SHP77 treated with DMSO at 0.1 percent for 48 hours (cell line): Measurements from ENCODE around the gene TNFRSF1B.

Experiments used
- DNase-seq: peaks from one replicate; lab custom pipeline; 2025; lab: John Stamatoyannopoulos, UW

The TNFRSF1B gene

DNA sequence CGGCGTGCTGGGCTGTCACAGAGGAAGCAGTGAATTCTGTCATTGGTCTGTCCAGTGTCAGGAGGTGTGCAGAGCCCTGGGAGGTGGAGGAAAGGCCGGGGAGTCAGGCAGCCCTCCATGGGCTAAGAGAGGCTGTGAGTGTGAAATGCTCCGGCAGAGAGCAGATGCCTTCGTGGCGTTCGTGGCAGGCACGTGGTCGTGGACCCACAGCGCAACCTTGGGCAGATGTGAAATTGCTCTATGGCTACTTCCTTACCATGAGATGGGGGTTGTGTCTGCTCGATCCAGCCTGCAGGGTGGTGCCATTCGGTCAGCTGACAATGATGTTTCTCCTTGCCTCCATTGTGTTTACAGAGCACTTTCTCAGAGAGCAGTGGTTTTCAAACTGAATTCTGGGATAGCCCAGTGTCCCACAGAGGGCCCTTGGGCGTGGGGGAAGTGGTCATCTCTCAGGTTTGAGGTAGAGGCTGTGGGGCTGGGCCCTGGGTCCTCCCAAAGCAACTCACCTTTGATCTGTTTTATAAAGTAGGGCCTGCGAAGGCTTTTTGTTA is 27.9 kb downstream of the TNFRSF1B start:
- DNase-seq, result no peak

DNA sequence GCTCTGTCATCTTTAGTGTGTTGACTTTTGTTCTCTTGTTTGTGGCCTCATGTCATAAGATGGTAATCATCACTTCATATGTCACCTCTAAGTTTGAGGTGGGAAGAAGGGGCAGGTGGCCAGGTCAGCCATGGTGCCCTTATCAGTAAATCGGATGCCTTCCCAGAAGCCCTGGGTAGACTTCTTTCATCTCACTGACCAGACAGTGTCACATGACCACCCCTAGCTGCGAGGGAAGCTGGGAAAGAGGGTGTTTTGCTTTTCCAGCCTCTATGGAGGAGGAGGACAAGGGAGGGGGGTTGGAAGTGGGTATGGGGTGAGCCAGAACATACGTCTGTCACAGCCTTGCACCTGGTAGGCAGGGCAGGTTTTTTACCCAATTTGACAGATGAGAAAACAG is 28.6 kb downstream of the TNFRSF1B start:
- DNase-seq, result no peak

DNA sequence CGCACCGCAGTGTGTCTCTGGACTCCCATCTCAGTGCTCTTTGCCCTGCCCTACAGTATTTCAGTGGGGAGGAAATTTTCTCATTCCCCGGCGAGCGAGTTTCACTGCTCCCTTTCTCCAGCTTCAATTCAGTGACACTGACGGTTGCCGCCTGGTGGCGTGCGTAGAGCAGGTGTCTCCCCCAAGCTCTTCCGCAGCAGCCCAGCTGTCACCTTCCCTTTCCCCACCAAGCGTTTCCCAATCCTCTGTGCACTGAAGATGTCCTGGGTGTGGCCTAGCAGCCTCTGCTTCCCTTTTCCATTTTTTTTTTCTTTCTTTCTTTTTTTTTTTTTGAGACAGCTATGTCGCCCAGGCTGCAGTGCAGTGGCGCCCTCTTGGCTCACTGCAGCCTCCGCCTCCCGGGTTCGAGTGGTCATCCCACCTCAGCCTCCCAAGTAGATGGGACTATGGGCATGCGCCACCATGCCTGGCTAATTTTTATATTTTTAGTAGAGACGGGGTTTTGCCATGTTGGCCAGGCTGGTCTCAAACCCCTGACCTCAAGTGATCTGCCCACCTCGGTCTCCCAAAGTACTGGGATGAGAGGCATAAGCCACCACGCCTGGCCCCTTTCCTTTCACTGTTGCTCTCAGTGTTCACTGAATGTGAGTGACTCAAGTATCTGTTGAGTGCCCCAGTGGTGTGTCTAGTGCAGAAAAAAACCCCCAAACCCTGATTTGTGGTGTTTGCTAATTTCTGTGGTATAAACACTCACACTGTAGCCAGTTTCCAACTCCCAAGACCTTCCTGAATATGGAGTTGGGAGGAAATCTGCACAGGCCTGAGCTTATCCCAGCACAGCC is 30.1 kb downstream of the TNFRSF1B start:
- DNase-seq, result peak; percentile 41

DNA sequence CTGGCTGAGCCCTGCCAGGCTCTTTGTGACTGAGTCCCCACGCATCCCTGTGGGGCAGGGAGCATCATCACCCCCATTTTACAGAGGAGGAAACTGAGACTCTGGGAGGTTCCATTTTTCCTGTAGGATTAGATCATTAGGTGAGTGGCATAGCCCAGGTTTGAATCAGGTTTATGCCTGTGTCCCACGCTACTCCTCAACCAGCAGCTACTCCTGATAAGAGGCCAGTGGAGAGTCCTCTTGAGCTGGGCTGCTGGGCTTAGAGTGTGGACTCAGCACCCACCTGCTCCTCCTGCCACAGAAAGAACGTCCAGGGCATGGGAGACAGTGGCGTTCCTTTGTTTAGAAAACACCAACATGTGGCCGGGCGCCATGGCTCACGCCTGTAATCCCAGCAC is 30.7 kb downstream of the TNFRSF1B start:
- DNase-seq, result no peak

DNA sequence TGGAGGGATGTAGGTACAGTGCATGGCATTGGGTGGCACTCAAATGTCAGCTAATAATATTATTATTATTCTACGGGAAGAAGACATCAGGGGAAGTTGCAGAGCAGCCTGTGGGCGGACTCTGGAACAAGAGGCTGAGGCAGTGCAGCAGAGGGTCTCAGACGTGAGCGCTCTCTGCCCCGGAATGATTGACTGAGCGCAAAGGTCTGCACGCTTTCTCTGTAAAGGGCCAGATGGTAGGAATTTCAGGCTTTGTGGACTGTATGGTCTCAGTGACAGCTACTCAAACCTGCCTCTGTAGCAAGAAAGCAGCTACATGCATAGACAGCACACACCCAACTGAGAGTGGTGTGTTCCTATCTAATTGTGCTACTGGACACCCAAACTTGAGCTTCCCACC is 33.4 kb downstream of the TNFRSF1B start:
- no peak for DNase-seq

DNA sequence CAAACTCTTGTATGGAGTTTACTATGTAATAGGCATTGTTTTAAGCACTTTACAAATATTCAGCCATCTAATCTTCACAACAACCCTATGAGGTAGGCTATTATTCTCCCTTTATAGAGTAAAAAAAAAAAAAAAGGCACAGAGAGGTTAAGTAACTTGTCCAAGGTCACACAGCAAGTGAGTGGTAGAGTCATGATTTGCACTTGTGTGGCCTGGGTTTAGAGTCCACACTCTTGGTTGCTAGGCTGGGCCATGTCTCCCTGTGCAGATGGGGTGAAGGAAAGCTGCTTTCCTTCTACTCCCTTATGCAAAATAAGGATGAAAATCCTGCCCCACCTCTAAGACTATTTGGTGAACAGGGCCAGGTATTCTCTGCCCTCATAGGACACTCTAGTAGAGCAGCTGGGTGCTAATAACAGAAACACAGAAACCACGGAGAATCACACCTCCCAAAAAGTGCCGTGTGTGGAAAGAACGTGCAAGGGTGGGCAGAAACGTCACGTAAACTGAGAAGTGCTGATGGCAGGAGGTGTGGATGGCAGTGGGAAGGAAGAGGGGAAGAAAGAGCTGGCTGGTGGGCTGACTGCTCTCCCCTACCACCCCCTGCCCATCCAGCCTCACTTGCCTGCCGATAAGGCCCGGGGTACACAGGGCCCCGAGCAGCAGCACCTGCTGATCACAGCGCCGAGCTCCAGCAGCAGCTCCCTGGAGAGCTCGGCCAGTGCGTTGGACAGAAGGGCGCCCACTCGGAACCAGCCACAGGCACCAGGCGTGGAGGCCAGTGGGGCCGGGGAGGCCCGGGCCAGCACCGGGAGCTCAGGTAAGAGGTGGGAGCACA is 34.8 kb downstream of the TNFRSF1B start:
- DNase-seq, result no peak

DNA sequence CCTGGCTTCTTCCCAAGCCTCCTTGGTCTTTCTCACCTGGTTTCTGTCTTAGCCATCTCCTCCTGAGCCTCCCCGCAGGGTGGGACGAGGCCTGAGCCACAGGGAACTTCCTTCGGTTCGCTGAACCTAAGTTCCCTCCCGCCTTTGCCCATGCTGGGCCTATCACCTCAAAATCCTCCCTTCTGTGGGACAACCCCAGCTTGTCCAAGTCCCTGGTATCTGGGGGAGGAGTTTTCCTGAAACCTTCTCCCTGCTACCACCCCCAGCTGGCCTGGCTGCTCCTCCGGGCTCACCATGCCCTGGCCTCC is 35.4 kb downstream of the TNFRSF1B start:
- DNase-seq, result no peak

DNA sequence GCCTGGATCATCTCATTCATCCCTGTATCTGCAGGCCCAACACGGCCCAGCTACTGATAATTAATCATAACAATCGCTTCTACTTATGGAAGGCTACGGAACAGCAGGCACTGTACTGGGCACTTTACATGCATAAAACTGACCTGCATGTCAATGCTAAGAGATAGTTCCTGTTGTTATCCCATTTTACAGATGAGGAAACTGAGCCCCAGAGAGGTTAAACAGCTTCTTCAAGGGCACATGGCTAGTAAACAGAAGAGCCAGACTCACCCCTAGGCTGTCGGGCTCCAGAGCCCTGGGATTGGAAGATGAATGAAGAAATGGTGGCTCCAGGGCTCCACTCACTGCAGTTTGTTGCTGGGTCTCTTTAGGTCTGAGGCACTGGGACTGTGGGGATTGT is 35.8 kb downstream of the TNFRSF1B start:
- DNase-seq, result no peak

DNA sequence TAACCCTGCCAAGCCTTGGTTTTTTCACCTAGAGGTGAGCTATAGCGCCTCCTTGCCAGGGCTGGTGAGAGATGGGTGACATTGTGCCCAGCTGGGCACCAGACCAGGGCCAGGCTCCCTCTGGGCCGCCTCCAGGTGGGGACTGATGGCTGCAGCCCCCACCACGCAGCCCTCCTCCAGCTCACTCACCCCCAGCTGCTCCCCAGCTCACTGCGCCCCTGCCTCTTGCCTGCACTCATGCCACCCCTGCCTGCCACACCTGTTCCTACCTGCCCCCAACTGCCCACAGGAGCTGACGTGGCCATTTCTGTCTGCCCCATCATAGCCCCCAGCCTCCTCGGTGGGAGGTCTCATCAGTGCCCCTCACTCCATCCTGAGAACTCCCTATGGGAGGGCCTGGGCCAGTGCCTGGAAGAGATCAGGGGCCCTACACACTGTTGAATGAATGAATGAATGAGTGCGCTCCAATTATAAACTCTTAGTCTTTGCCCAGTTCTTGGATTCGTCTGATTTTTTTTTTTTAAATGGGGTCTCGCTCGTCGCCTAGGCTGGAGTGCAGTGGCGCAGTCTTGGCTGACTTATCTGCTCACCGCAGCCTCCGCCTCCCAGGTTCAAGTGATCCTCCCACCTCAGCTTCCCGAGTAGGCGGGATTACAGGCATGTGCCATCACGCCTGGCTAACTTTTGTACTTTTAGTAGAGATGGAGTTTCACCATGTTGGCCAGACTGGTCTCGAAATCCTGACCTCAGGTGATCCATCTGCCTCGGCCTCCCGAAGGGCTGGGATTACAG is 36.6 kb downstream of the TNFRSF1B start:
- no peak for DNase-seq

DNA sequence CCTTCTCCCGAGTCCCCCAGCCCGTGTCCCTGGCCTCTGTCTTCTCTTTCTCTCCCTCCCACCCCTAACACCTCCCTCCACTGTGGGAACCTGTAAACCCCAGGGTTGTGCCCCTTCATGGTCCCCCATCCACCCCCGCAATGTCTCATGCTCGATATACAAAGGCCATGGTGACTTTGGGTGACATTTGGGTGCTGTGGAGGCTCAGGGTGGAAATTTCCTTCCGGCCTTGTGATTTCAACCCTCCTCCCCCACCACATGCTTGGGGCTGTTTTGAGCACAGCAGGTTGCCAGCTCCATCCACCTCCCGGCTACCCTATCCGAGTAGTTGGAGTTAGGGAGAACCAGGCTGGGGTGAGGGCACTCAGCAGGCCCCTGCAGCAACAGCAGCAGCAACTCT is 37.3 kb downstream of the TNFRSF1B start:
- no peak for DNase-seq

DNA sequence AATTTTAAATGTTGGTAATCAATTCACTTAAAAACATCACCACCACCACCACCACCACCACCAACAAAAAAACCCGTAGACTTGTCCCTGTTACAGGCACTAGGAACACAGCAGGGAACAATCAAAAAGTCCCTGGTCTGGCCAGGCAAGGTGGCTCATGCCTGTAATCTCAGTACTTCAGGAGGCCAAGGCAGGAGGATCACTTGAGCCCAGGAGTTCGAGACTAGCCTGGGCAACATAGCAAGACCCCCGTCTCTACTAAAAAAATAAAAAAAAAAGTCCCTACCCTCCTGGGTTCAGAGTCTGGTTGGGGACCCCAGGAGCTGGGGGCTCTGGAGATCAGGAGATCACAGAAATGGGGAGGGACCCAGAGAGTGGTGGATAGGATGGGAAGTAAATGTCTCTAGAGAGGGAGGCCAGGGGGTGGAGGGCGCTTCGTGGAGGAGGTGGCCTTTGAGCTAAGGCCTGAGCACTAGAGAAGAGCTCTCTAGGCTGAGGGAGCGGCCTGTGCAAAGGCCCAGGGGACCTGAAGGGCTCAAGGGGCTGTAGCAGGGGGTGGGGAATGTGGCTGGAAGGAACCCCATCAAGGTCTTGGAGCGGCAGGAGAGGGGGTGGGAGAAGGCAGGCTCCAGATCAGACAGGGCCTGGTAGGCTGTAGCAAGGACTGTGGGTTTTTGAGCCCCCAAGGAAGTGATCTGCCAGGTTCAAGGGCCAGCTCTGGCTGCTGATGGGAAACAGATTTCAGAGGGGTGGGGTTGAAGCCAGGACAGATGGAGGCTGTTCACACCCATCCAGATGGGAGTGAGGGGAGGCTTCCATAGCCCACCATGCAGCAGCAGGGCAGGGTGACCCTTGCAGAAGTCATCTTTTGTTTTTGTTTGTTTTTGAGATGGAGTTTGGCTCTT is 38.2 kb downstream of the TNFRSF1B start:
- DNase-seq, result no peak

DNA sequence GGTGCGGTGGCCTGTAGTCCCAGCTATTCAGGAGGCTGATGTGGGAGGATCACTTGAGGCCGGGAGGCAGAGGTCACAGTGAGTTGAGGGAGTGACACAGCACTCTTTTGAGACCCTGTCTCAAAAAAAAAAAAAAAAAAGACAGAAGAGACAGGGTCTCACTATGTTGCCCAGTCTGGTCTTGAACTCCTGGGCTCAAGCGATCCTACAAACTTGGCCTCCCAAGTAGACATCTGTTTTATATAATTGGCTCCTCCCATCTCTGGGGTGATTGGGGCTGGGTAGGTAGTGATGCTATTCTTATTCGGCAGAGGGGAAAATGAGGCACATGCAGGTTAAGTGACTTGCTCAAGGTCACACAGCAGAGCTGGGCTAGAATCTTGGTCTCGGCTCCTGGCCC is 39.4 kb downstream of the TNFRSF1B start:
- no peak for DNase-seq

DNA sequence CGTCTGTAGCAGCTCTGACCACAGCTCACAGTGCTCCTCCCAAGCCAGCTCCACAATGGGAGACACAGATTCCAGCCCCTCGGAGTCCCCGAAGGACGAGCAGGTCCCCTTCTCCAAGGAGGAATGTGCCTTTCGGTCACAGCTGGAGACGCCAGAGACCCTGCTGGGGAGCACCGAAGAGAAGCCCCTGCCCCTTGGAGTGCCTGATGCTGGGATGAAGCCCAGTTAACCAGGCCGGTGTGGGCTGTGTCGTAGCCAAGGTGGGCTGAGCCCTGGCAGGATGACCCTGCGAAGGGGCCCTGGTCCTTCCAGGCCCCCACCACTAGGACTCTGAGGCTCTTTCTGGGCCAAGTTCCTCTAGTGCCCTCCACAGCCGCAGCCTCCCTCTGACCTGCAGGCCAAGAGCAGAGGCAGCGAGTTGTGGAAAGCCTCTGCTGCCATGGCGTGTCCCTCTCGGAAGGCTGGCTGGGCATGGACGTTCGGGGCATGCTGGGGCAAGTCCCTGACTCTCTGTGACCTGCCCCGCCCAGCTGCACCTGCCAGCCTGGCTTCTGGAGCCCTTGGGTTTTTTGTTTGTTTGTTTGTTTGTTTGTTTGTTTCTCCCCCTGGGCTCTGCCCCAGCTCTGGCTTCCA is 40.1 kb downstream of the TNFRSF1B start:
- no peak for DNase-seq

DNA sequence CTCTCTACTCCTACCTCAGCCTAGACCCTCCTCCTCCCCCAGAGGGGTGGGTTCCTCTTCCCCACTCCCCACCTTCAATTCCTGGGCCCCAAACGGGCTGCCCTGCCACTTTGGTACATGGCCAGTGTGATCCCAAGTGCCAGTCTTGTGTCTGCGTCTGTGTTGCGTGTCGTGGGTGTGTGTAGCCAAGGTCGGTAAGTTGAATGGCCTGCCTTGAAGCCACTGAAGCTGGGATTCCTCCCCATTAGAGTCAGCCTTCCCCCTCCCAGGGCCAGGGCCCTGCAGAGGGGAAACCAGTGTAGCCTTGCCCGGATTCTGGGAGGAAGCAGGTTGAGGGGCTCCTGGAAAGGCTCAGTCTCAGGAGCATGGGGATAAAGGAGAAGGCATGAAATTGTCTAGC is 41.5 kb downstream of the TNFRSF1B start:
- DNase-seq, result no peak

DNA sequence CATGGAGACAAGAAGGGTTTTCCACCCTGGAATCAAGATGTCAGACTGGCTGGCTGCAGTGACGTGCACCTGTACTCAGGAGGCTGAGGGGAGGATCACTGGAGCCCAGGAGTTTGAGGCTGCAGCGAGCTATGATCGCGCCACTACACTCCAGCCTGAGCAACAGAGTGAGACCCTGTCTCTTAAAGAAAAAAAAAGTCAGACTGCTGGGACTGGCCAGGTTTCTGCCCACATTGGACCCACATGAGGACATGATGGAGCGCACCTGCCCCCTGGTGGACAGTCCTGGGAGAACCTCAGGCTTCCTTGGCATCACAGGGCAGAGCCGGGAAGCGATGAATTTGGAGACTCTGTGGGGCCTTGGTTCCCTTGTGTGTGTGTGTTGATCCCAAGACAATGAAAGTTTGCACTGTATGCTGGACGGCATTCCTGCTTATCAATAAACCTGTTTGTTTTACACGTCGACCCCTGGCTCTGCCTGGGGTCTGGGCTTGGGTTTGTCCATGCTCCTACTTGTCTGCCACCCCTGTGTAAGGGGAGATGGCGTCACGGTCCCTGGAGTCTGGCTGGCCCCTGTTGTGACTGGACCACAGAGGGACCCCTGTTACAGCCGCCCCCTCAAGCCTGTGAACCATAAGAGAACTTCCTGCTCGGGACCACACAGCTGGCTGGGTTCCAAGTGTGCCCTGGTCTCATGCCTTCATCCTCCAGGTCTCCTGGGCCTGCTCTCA is 42.1 kb downstream of the TNFRSF1B start:
- peak; percentile 37 for DNase-seq

DNA sequence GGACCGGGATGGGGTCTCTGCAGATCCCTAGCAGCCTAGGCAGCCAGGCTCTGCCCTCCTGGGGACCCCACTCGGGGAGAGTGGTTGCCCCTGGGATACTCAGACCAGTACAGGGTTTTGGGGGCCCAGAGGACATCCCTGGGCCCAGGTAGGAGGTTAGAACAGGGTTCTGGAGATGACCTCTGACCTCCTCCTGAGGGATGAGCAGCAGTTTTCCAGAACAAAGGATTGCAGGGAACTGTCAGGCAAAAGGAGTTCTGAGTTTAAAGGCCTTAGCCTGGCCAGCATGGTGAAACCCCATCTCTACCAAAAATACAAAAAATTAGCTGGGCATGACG is 42.7 kb downstream of the TNFRSF1B start:
- no peak for DNase-seq

DNA sequence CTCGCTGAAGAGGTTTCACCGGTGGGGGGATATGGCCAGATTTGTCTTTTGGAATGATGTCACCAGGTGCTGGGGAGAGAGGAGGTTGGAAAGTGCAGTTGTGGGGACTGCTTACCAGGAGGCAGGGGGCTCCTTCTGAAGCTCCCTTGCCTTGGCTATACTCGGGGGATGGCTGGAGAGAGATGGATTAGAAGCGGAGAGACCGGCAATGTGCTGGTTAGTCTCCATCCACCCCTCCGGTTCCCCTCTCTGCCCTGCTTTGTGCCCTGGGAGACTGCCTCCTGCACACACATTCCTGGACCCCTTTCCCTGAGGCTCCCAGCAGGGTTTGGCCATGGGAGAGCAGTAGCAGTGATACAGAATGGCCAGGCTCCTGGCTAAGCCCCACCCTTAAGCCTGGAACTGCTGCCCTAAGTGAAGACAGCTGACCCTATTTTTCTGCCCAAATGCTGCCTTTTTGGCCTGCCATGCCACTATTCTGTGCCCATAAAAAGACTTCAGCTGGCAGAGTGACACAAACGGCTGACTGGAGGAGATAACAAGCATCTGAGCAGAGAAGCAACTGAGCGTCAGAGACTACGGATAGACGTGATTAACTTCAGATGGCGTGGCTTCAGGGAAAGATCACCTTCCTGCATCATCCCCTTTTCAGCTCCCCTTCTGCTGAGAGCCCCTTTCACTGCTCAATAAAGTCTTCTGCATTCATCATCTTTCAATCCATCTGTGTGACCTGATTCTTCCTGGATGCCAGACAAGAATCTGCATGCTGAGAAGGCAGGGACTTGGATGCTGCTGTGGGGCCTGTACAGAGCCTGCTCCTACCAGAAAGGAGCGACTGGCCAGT is 48.5 kb downstream of the TNFRSF1B start:
- no peak for DNase-seq

DNA sequence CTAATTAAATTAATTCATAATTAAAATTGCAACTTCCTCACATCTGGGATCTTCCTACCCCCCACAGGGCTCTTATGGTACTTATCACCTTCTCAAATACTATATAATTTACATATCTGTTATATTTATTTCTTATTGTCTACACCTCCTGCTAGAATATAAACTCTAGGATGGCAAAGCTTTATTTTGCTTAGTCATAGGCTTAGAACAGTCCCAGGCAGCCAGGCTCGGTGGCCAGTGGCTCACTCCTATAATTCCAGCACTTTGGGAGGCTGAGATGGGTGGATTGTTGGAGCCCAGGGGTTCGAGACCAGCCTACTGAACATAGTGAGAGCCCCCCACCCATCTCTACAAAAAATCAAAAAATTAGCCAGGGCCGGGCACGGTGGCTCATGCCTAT is 53.0 kb downstream of the TNFRSF1B start:
- DNase-seq, result no peak

DNA sequence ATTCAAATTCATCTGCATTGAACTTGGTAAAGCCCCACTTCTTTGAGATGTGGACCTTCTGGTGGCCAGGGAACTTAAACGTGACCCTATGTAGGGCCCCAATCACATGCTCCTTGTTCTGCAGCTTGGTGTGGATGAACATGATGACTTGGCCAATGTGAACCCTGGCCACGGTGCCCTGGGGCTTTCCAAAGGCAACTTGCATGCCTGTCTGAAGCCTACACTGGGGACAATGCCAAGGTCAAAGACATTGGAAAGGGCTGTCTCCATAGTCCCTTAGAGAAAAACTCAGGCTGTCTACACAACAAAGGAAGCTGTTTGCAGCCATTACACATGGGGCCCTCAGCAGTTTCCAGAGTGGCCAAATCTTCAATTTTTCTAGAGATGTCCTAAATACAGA is 54.1 kb downstream of the TNFRSF1B start:
- DNase-seq, result no peak
